GM19351 (cell line): ENCODE data around the gene TMEM30A.
A peak's percentile ranks its signal among the peaks of the same experiment; 100 is the strongest.

Experiments
- ATAC-seq: cut with Tn5 transposase; IDR thresholded peaks from one replicate; pipeline ENCODE4 v1.9.1; 2021; ENCODE audit warnings: mild to moderate bottlenecking, moderate library complexity; ENCODE audit not compliant: unreplicated experiment

TMEM30A gene

GRCh38 chr6:75284632-75285282, at the start of gene TMEM30A:
Gene TMEM30A, minus strand, starts transcription at chr6:75284792. Its CDS starts 154 bp downstream, at chr6:75284638.
- peak; percentile 84 for ATAC-seq

GRCh38 chr6:75333676-75334200, 49.1 kb upstream of the TMEM30A start:
- ATAC-seq: no peak

DNA sequence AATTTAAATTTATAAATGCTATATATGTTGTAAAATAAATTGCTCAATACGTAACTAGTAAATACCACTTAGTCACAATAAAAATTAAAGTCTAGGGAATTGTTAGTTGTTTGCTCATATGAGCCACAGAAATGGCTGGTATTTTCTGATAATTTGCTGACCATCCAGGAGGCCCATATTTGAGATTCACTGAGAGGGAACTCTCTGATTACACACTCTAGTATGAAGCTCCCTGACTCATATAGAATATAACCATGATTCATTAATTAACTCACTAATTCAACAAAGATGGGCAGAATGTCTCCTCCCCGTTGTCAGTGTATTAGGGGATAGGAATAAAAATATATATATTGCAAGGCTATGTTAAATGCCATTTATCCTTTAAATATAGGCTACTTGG, 46.6 kb upstream of the TMEM30A start:
- ATAC-seq: no peak

DNA sequence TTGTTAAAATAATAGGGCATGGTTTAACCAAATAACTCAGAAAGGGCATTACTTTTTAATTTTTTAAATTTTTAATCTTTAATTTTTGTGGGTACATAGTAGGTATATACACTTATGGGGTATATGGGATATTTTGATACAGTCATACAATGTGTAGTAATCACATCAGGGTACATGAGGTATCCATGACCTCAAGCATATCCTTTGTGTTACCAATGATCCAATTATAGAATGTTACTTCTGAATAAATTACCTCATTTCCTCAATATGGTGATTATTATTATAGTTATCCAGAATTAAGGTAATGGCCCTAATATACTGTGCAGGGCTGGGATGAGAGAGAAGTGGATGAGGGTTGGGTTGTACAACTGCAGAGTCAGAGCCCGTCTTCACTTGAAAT, 45.1 kb upstream of the TMEM30A start:
- ATAC-seq: no peak

DNA sequence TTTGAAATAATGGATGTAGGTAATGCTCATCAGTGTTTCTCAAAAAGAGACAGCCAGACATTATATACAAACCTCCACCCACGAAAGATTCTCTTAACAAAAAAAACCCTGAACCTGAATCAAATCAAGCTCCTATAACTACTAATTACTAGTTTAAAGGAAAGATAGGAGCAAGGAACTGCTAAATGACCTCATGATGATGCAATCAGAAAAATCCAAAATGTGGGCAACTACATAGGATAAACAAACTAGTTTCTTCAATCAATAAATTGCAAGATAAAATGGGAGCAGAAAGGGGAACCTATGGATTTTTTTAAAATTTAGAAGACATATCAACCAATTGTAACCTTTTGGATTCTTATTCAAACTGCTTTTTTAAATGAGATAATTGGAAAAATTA, 43.2 kb upstream of the TMEM30A start:
- no peak for ATAC-seq

DNA sequence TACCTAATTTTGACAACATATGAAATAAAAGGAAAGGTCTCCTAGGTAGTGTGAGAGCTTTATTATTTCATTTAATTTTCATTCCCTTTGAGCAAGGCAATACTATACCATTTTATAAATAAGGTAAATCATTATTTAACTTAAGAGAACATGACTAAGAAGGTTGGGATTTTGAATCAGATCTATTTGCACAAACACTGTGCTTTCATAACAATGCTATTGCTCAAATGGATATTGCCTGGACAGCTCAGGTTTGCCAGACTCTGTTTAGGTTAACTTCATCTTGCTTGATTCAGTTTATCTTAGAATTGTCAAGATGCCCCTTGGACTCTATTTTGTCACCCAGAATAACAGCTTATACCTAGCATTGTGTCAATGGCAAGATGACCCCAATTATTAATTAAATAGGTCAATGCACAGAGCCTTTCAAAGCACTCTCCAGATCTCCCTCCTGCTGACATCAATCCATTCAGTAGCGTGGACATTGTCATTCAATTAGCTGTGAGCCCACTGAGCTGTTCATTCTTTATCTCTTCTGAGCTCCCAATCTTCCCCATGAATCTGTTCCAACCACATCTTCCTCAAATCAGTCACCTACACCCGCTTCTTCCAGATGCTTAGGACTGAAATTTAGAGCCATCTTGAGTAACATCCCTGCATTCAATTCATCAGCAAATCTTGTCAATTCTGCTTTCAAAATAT, 42.1 kb upstream of the TMEM30A start:
- no peak for ATAC-seq

- no peak for ATAC-seq
Measured at GRCh38 chr6:75318900-75319299, 34.3 kb upstream of the TMEM30A start.

DNA sequence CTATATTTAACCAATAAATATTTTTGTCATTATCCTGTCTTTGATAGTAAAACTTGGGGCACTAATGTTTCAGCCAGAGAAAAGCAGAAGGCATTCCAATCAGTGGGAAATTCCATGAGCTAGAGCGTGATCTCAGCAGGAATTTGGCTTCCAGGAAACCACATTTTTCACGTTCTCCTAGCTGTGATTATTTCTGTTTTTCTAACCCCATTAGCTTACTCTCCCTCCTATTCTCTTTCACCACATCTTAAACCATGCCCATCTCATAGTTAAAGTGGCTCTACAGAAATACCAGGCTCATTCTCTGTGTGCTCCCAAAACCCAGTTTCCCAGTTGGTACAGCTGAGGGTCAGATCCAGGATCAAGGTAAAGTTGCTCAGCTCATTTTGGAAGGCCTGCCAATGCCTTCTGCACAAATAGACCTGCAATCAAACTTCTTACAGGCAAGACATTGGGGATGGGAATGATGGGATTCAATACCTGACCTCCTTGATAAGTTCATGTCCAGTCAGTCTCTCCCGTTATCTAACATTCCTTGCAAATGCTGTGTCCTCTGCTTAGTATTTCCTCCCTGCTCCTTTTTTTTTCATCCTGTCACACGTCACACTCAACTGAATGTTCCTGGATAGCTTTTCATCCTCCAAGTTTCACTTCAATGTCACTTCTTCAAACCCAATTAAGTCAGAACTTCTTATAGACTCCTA, 33.1 kb upstream of the TMEM30A start:
- ATAC-seq: no peak

GRCh38 chr6:75315978-75316377, 31.4 kb upstream of the TMEM30A start:
- ATAC-seq: no peak

- ATAC-seq: peak; percentile 47
Measured at GRCh38 chr6:75308250-75308988, 23.8 kb upstream of the TMEM30A start.

GRCh38 chr6:75307364-75308004, 22.9 kb upstream of the TMEM30A start:
- ATAC-seq: no peak

DNA sequence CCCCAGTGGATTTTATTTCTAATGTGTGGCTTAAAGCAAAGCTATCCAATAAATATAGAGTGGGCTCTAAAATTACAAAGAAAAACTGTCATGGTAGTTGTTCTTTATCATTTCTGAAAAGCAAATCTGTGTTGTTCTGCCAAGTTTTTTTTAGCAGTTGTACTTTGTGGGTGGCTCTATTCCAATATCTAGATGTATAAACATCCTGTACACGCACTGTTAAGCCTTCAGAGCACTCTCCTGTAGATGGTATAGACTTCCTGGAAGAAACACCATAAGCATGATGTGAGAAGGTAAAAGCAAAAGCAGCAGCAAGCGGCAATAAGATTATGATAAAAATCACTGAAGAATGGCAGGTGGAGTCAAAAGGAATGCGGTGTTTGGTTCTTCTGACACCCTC, 21.5 kb upstream of the TMEM30A start:
- ATAC-seq: no peak

GRCh38 chr6:75305573-75305972, 21.0 kb upstream of the TMEM30A start:
- no peak for ATAC-seq

GRCh38 chr6:75302280-75302679, 17.7 kb upstream of the TMEM30A start:
- no peak for ATAC-seq

DNA sequence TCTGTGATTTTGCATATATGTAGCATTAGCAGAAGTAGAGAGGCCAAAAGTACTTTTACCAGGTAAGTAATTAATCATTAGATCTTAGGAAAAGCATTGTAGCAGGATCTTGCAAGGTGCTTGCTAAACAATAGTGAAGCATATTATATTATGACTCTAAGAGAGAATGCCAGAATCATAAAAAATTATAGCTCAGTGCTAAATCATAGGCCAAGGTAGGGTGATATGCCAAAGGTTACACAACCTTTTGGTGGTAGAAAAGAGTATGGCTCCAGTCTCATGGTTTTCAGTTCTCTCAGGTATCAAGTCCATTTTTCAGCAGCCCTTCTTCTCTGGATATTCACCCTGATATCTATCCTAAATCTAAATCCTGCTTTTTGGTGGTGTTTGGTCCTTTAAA, 16.9 kb upstream of the TMEM30A start:
- no peak for ATAC-seq

DNA sequence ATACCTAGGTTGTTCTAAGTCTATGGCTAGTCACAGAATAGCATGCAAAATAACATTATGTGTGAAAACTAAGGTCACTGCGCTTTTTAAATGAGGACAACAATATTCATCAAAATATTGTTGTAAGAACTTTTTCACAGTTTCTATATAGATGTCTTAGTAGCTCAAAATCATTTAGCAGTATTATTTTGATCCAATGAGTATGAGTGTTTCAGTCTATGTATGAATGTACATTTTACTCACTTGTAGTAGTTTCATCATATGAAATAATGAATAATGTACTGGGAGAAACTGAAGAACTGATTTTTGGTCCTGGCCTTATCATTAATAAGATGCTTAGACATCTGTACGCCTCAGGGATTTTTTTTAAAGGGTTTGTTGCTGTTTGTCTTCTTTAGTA, 16.5 kb upstream of the TMEM30A start:
- ATAC-seq: no peak

DNA sequence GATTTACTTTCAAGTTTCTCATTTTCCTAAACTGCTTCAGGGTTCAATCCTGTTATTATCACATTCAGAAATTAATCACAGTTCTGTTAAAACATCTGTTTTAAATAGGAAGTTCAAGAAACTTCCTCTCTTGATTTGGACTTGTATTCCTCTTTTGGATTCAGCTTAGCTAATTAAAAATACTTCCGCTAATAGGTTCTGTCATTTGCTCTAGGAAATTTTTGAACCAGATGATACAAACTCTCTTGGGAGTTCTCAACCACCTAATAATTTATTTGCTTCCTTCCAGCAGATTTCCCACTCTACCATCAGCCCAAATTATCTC, 15.9 kb upstream of the TMEM30A start:
- ATAC-seq: no peak

- ATAC-seq: no peak
Measured at GRCh38 chr6:75299801-75300530, 15.4 kb upstream of the TMEM30A start.

GRCh38 chr6:75296811-75297779, 12.5 kb upstream of the TMEM30A start:
- peak; percentile 80 for ATAC-seq
